Endothelial cell of umbilical vein (primary cell): ENCODE measurements around the gene PTGES3. TPM values are rescaled to one million over a fixed set of nuclear protein-coding genes. Genes with fewer than 3 reads are reported as not detected.
"Not testable (repeated sequence)": the region's sequence is repeated elsewhere in the genome, so short reads cannot be mapped to it uniquely, and the experiment has no call there.

Experiments used
- BruUV-seq: library from RNA; stranded (reverse); fragments of 400-500 nt; replicated peaks from 2 replicates; lab custom pipeline; 2021; lab: Mats Ljungman, UMichigan
- CTCF ChIA-PET: fragments of 300-600, 350-600 bp; sonication (Branson Sonifier 250); formaldehyde crosslinking; loops from one replicate; lab custom pipeline; 2021; ENCODE audit warnings: antibody characterized with exemption, inconsistent platforms; lab: Charles Lee
- POLR2A ChIA-PET: fragments of 300-600, 350-600 bp; sonication (Branson Sonifier 250); formaldehyde crosslinking; loops from one replicate; lab custom pipeline; 2021; ENCODE audit warnings: antibody characterized with exemption, inconsistent platforms; lab: Charles Lee
- DNase-seq: peaks from one replicate; pipeline ENCODE4 v3.0.0-alpha.2; 2011; ENCODE audit warnings: low read depth, low spot score
- FAIRE-seq: peaks from 2 replicates; lab custom pipeline; 2011; peaks lifted over from hg19 to GRCh38; lab: Jason Lieb, UNC
- H2AFZ ChIP-seq: 2 replicates; pipeline ENCODE4 v1.6.0; 2012; ENCODE audit warnings: low read depth, low read length, control low read depth, inconsistent platforms
- H3K27ac ChIP-seq: 2 replicates; pipeline ENCODE4 v1.5.1; 2011; ENCODE audit warnings: low read depth, mild to moderate bottlenecking, control low read depth, low read length, moderate library complexity; ENCODE audit not compliant: insufficient read depth
- H3K27me3 ChIP-seq, 2 experiments: 2 replicates each; pipeline versions ENCODE4 v1.6.0 to v1.6.1; 2011; ENCODE audit warnings: low read length in 2 of 2, mixed read lengths in 1 of 2; ENCODE audit not compliant: control insufficient read depth in 2 of 2, insufficient read depth in 2 of 2
- H3K36me3 ChIP-seq, 2 experiments: 2 replicates in 1 of 2; 3 replicates in 1 of 2; pipeline ENCODE4 v1.5.1; 2011; ENCODE audit warnings: low read length in 2 of 2, mild to moderate bottlenecking in 1 of 2, moderate library complexity in 1 of 2; ENCODE audit not compliant: control insufficient read depth in 2 of 2, insufficient read depth in 2 of 2; ENCODE audit errors: extremely low read depth in 1 of 2
- H3K4me1 ChIP-seq: 3 replicates; pipeline ENCODE4 v1.5.1; 2011; ENCODE audit warnings: mild to moderate bottlenecking, low read length; ENCODE audit not compliant: control insufficient read depth, insufficient read depth; ENCODE audit errors: extremely low read depth
- H3K4me2 ChIP-seq: 2 replicates; pipeline ENCODE4 v1.6.1; 2011; ENCODE audit warnings: low read length, control low read depth, mixed read lengths; ENCODE audit not compliant: insufficient read depth
- H3K4me3 ChIP-seq, 3 experiments: fragments of 200-600 bp in 1 of 3; sonication (generic), shearing (Covaris generic) in 1 of 3; replicated peaks in 1 of 3; 2 replicates each; pipeline ENCODE4 v1.5.1; 2011 to 2016; ENCODE audit warnings: control low read depth in 3 of 3, low read length in 3 of 3, mild to moderate bottlenecking in 2 of 3, inconsistent platforms in 1 of 3, low read depth in 1 of 3, moderate library complexity in 1 of 3; ENCODE audit not compliant: insufficient read depth in 1 of 3
- H3K79me2 ChIP-seq: 2 replicates; pipeline ENCODE4 v1.6.0; 2012; ENCODE audit warnings: low read length, inconsistent platforms; ENCODE audit not compliant: control insufficient read depth, insufficient read depth
- H3K9ac ChIP-seq: replicated peaks from 2 replicates; pipeline ENCODE3; 2011; ENCODE audit warnings: low read length, control low read depth; ENCODE audit not compliant: insufficient read depth; ENCODE audit errors: extremely low read depth
- H3K9me1 ChIP-seq: replicated peaks from 3 replicates; pipeline ENCODE4 v1.6.0; 2011; ENCODE audit warnings: mild to moderate bottlenecking, low read length; ENCODE audit not compliant: control insufficient read depth, insufficient read depth; ENCODE audit errors: extremely low read depth
- H3K9me3 ChIP-seq: replicated peaks from 2 replicates; pipeline ENCODE4 v1.5.1; 2012; ENCODE audit warnings: low read length, inconsistent platforms; ENCODE audit not compliant: control insufficient read depth, insufficient read depth
- H4K20me1 ChIP-seq: replicated peaks from 2 replicates; pipeline ENCODE3; 2011; ENCODE audit warnings: mild to moderate bottlenecking, low read length; ENCODE audit not compliant: control insufficient read depth, insufficient read depth; ENCODE audit errors: extremely low read depth
- EZH2 ChIP-seq: IDR thresholded peaks from 2 replicates; pipeline ENCODE4 v1.6.1; 2012; ENCODE audit warnings: borderline replicate concordance, low read depth, mild to moderate bottlenecking, moderate library complexity, low read length, inconsistent platforms; ENCODE audit not compliant: severe bottlenecking
- FOS ChIP-seq: IDR thresholded peaks from 2 replicates; pipeline ENCODE4 v1.6.1; 2011; ENCODE audit warnings: mild to moderate bottlenecking, low read length, moderate library complexity, borderline replicate concordance; ENCODE audit not compliant: insufficient read depth
- GATA2 ChIP-seq: IDR thresholded peaks from 2 replicates; pipeline ENCODE4 v1.7.0; 2011; ENCODE audit warnings: low read depth, mild to moderate bottlenecking, moderate library complexity, mixed read lengths, low read length; ENCODE audit not compliant: insufficient read length, insufficient read depth
- JUN ChIP-seq: IDR thresholded peaks from 2 replicates; pipeline ENCODE4 v1.6.1; 2011; ENCODE audit warnings: borderline replicate concordance, low read depth; ENCODE audit not compliant: insufficient read length, insufficient read depth
- MYC ChIP-seq: IDR thresholded peaks from one replicate; pipeline ENCODE4 v1.6.1; 2011; ENCODE audit warnings: mild to moderate bottlenecking, low read depth, low read length
- POLR2A ChIP-seq: IDR thresholded peaks from 2 replicates; pipeline ENCODE4 v1.6.1; 2012; ENCODE audit warnings: low read depth, mild to moderate bottlenecking, control low read depth, low read length
- POLR2AphosphoS5 ChIP-seq: IDR thresholded peaks from 2 replicates; pipeline ENCODE4 v1.6.1; 2012; ENCODE audit warnings: low read depth, mild to moderate bottlenecking, control low read depth, low read length, moderate library complexity; ENCODE audit not compliant: insufficient read depth
- dilution Hi-C: fragments of 300-500 bp; cut with MboI; formaldehyde crosslinking; loops from one replicate; pipeline ENCODE4 v1.15.0; 2019; ENCODE audit warnings: low sequenced_read_pairs; ENCODE audit not compliant: extremely low pct_ligation_motif_present
- intact Hi-C: fragments of 100-400 bp; cut with micrococcal nuclease; formaldehyde crosslinking; loops from one replicate; pipeline ENCODE4 v1.10.0; 2022
- polyA plus RNA-seq, 4 experiments: library from polyadenylated mRNA; depleted of rRNA in 3 of 4; stranded (reverse) in 3 of 4; unstranded in 1 of 4; fragments of >200 nt; gene quantifications; 2 replicates each; pipeline versions ENCODE4 v1.2.1 to v1.2.3, GENCODE V29; 2011 to 2012; ENCODE audit warnings: missing spikeins in 1 of 4
- total RNA-seq: library from RNA; stranded (reverse); gene quantifications from 2 replicates; pipeline ENCODE4 v1.2.3, GENCODE V29; 2021
- TF ChIP-seq, protein P1 (sequence below): IDR thresholded peaks from 2 replicates; pipeline ENCODE4 v1.6.1; 2011; ENCODE audit not compliant: insufficient read depth, insufficient read length
- TF ChIP-seq, protein P2 (sequence below), 2 donors: IDR thresholded peaks; 1 replicate in 1 of 2; 2 replicates in 1 of 2; pipeline ENCODE4 v1.5.1; 2011; ENCODE audit warnings: low read length in 2 of 2, mild to moderate bottlenecking in 2 of 2, moderate library complexity in 2 of 2, control low read depth in 1 of 2, inconsistent platforms in 1 of 2, low read depth in 1 of 2; ENCODE audit not compliant: insufficient read depth in 1 of 2; ENCODE audit errors: extremely low read depth in 1 of 2

Gene PTGES3
- total and polyA plus RNA-seq, 2 donors (not counting 3 experiments of a cell fraction or from before 2014, with no cell fraction given), result 48.5 to 278 TPM

DNA sequence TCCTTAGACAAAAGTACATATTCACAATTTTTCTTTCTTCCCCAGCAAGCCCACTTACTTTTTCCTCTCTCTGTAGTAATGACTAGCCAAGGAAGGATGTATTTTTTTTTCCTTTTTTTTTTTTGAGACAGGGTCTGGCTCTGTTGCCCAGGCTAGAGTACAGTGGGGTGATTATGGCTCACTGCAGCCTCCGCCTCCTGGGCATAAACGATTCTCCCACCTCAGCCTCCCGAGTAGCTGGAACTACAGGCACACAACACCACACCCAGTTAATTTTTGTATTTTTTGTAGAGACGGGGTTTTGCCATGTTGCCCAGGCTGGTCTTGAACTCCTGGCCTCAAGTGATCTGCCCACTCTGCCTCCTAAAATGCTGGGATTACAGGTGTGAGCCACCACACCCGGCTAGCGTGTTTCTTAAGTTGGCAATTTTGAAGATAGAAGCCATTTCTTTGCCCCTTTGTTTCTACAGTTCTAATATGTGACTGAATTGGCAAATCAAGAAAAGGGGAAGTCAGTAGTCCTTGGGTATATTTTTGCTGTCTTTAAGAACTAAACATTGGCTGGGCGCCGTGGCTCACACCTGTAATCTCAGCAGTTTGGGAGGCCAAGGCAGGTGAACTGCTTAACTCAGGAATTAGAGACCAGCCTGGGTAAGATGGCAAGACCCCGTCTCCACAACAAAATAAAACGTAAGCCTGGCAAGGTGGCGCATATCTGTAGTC, 40.2 kb upstream of the PTGES3 start:
- Histone ChIP-seq H3K79me2 (peaks cover 18% of the 10 kb centered on the region), H2AFZ (no peak overlapping the region), H3K9me1 (no peaks in the 10 kb centered on the region), H3K4me3 (no peak overlapping the region), H3K9ac (no peak overlapping the region), H3K27ac (no peak overlapping the region), H3K4me2 (no peak overlapping the region), H3K36me3 (no peaks in the 10 kb centered on the region), H4K20me1 (peaks cover 1% of the 10 kb centered on the region), H3K4me1 (peaks cover 5% of the 10 kb centered on the region), H3K27me3 (no peaks in the 10 kb centered on the region), H3K9me3 (no peaks in the 10 kb centered on the region)
- POLR2A ChIA-PET, result no interaction called here
- no peak for TF ChIP-seq FOS
- TF ChIP-seq POLR2AphosphoS5, result no peak
- no peak for TF ChIP-seq POLR2A
- TF ChIP-seq EZH2, result no peak
- no peak for TF ChIP-seq JUN
- no peak for TF ChIP-seq MYC
- TF ChIP-seq, protein P1, sequence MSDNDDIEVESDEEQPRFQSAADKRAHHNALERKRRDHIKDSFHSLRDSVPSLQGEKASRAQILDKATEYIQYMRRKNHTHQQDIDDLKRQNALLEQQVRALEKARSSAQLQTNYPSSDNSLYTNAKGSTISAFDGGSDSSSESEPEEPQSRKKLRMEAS, result no peak
- TF ChIP-seq GATA2, result no peak
- TF ChIP-seq, protein P2, sequence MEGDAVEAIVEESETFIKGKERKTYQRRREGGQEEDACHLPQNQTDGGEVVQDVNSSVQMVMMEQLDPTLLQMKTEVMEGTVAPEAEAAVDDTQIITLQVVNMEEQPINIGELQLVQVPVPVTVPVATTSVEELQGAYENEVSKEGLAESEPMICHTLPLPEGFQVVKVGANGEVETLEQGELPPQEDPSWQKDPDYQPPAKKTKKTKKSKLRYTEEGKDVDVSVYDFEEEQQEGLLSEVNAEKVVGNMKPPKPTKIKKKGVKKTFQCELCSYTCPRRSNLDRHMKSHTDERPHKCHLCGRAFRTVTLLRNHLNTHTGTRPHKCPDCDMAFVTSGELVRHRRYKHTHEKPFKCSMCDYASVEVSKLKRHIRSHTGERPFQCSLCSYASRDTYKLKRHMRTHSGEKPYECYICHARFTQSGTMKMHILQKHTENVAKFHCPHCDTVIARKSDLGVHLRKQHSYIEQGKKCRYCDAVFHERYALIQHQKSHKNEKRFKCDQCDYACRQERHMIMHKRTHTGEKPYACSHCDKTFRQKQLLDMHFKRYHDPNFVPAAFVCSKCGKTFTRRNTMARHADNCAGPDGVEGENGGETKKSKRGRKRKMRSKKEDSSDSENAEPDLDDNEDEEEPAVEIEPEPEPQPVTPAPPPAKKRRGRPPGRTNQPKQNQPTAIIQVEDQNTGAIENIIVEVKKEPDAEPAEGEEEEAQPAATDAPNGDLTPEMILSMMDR (IDR thresholded peaks at IDR 0.05; ENCODE audit: extremely low read depth in 1 of 2, insufficient read depth in 1 of 2, low read depth in 1 of 2, low read length in 2 of 2), result no peak
- intact Hi-C loops (no loop called here), dilution Hi-C loops (no loop called here)
- no TSS peak for BruUV-seq
- FAIRE-seq, result no peak
- CTCF ChIA-PET, result interaction anchor here (0.8 kb wide), 1 partner anchor 40 kb away, joined by 9 read pairs; no protein-coding TSS in a partner anchor
- DNase-seq, result no peak

DNA sequence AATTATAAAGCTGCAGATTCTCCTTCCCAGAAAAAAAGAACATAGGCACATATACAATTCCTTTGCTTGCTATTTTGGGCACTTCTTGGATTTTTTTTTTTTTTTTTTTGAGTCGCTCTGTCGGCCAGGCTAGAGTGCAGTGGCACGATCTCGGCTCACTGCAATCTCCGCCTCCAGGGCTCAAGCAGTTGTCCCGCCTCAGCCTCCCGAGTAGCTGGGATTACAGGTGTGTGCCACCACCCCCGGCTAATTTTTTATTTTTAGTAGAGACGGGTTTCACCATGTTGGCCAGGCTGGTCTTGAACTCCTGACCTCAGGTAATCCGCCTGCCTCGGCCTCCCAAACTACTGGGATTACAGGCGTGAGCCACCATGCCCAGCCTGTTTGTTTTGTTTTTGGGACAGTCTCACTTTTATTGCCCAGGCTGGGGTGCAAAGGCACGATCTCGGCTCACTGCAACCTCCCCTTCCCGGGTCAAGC, 38.2 kb upstream of the PTGES3 start:
- intact Hi-C loops, BruUV-seq, H3K36me3 ChIP-seq, H3K4me3 ChIP-seq, H3K27ac ChIP-seq, dilution Hi-C loops, H3K27me3 ChIP-seq, DNase-seq, H2AFZ ChIP-seq, H3K9me3 ChIP-seq, H3K9me1 ChIP-seq, H4K20me1 ChIP-seq, FAIRE-seq: not testable (repeated sequence)
- Histone ChIP-seq H3K79me2 (peaks cover 39% of the 10 kb centered on the region), H3K4me1 (peaks cover 24% of the 10 kb centered on the region), H3K4me2 (peak overlapping the region; percentile 83), H3K9ac (peak overlapping the region; percentile 90)
- ChIA-PET POLR2A (interaction anchor here (1.0 to 1.9 kb wide), 4 partner anchors 26 to 402 kb away, joined by 3 to 9 read pairs (median 3); partner anchors contain the start of genes ATP5F1B, LRP1 and PRIM1), CTCF (interaction anchor here (1.1 kb wide), 1 partner anchor 275 kb away, joined by 5 read pairs; no protein-coding TSS in a partner anchor)
